Neural crest cell (in vitro differentiated cells): Measurements from ENCODE around the gene LMTK3. TPM values are rescaled to one million over a fixed set of nuclear protein-coding genes. Genes with fewer than 3 reads are reported as not detected.

Experiments
- DNase-seq: peaks from one replicate; pipeline ENCODE4 v3.0.0; 2021; ENCODE audit warnings: low read depth, mixed read lengths, low spot score
- H3K27ac Mint-ChIP-seq: one replicate; pipeline ENCODE4 v1.8.0; 2021; ENCODE audit warnings: mild to moderate bottlenecking, mixed read lengths; ENCODE audit not compliant: unreplicated experiment
- H3K27me3 Mint-ChIP-seq: 2 replicates; pipeline ENCODE4 v1.8.0; 2021; ENCODE audit warnings: low read depth, mild to moderate bottlenecking, mixed read lengths
- H3K36me3 Mint-ChIP-seq: 2 replicates; pipeline ENCODE4 v1.8.0; 2021; ENCODE audit warnings: low read depth, mild to moderate bottlenecking, mixed read lengths
- H3K4me1 Mint-ChIP-seq: 2 replicates; pipeline ENCODE4 v1.8.0; 2021; ENCODE audit warnings: mixed read lengths
- H3K4me3 Mint-ChIP-seq: one replicate; pipeline ENCODE4 v1.8.0; 2021; ENCODE audit warnings: mild to moderate bottlenecking, mixed read lengths
- H3K9me3 Mint-ChIP-seq: 2 replicates; pipeline ENCODE4 v1.8.0; 2021; ENCODE audit warnings: mixed read lengths
- total RNA-seq: library from RNA; stranded (reverse); gene quantifications from 2 replicates; pipeline ENCODE4 v1.2.1, GENCODE V29; 2021
- TF ChIP-seq, protein P1 (sequence below): fragments of 200-600 bp; sonication (generic); conservative IDR thresholded peaks from 2 replicates; pipeline ENCODE4 v1.5.0; 2021; ENCODE audit warnings: antibody characterized with exemption, mild to moderate bottlenecking

LMTK3 gene
- total RNA-seq, 1 donor from 2014 or later, result 3.1 TPM

- TF ChIP-seq, protein P1, sequence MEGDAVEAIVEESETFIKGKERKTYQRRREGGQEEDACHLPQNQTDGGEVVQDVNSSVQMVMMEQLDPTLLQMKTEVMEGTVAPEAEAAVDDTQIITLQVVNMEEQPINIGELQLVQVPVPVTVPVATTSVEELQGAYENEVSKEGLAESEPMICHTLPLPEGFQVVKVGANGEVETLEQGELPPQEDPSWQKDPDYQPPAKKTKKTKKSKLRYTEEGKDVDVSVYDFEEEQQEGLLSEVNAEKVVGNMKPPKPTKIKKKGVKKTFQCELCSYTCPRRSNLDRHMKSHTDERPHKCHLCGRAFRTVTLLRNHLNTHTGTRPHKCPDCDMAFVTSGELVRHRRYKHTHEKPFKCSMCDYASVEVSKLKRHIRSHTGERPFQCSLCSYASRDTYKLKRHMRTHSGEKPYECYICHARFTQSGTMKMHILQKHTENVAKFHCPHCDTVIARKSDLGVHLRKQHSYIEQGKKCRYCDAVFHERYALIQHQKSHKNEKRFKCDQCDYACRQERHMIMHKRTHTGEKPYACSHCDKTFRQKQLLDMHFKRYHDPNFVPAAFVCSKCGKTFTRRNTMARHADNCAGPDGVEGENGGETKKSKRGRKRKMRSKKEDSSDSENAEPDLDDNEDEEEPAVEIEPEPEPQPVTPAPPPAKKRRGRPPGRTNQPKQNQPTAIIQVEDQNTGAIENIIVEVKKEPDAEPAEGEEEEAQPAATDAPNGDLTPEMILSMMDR, result no peak
- H3K9me3 Mint-ChIP-seq, result peaks cover 3% of the 10 kb centered on the region
- H3K4me3 Mint-ChIP-seq, result no peak overlapping the region
- H3K36me3 Mint-ChIP-seq, result no peaks in the 10 kb centered on the region
- no peak for DNase-seq
- H3K4me1 Mint-ChIP-seq, result no peaks in the 10 kb centered on the region
- H3K27me3 Mint-ChIP-seq, result peaks cover 2% of the 10 kb centered on the region
- H3K27ac Mint-ChIP-seq, result no peak overlapping the region
These were observed 22.1 kb upstream of the LMTK3 start for GRCh38 chr19:48533770-48534169.

DNA sequence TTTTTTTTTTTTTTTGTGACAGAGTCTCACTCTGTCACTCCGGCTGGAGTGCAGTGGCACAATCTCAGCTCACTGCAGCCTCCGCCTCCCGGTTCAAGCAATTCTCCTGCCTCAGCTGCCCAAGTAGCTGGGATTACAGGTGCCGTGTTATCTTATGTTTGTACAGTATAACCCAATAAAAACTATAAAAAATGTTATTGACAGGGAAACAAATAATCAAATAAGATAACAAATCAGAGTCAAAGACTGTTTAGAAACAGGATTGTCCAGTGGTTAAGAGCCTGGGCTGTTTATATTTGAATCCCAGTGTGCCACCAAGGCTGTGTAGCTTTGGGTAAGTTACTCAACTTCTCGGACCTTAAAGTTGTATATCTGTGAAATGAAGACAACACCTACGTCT, 19.1 kb upstream of the LMTK3 start:
- Mint-ChIP-seq H3K27me3 (peaks cover 2% of the 10 kb centered on the region), H3K9me3 (peaks cover 7% of the 10 kb centered on the region), H3K4me1 (no peaks in the 10 kb centered on the region), H3K27ac (no peak overlapping the region), H3K36me3 (no peaks in the 10 kb centered on the region), H3K4me3 (no peak overlapping the region)
- TF ChIP-seq, protein P1, result no peak
- DNase-seq, result no peak

- no peak overlapping the region for H3K4me3 Mint-ChIP-seq
- no peaks in the 10 kb centered on the region for H3K4me1 Mint-ChIP-seq
- H3K27ac Mint-ChIP-seq, result no peak overlapping the region
- H3K27me3 Mint-ChIP-seq, result peaks cover 2% of the 10 kb centered on the region
- DNase-seq, result no peak
- peaks cover 7% of the 10 kb centered on the region for H3K9me3 Mint-ChIP-seq
- TF ChIP-seq, protein P1, result no peak
- no peaks in the 10 kb centered on the region for H3K36me3 Mint-ChIP-seq
These were observed 18.6 kb upstream of the LMTK3 start for GRCh38 chr19:48530066-48530720.

DNA sequence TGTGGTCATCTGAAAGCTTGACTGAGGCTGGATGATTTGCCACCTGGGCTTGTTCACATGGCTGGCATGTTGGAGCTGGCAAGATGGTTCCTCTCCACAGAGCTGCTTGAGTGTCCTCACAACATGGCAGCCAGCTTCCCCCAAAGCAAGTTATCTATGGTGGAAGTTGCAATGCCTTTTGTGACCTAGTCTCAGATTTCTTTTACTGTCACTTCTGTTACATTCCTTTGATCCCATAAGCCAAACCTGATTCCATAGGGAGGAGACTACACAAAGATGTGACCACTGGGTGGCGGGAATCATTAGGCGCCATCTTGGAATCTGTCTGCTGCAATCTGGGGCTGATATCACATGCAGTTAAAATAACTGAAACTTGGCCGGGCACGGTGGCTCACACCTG, 17.5 kb upstream of the LMTK3 start:
- no peak for DNase-seq
- Mint-ChIP-seq H3K4me3 (no peak overlapping the region), H3K27ac (no peak overlapping the region), H3K36me3 (no peaks in the 10 kb centered on the region), H3K27me3 (peaks cover 4% of the 10 kb centered on the region), H3K9me3 (peaks cover 7% of the 10 kb centered on the region), H3K4me1 (no peaks in the 10 kb centered on the region)
- TF ChIP-seq, protein P1, result no peak

DNA sequence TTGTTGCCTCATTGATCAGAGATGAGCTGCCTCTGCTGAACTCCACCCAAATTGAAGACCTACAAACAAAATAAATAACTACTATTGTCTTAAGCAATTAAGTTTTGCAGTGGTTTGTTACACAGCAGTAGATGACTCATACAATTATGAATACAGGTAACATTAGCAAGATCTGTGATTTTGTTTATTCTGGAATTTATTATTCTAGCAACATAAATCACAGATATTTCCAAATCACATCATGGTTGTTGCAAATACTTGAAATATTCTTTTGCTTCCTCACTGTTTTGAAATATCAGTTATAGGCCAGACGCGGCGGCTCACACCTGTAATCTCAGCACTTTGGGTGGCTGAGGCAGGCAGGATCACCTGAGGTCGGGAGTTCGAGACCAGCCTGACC, 13.1 kb upstream of the LMTK3 start:
- Mint-ChIP-seq H3K36me3 (no peaks in the 10 kb centered on the region), H3K27ac (no peak overlapping the region), H3K4me3 (no peak overlapping the region), H3K27me3 (peaks cover 5% of the 10 kb centered on the region), H3K4me1 (no peaks in the 10 kb centered on the region), H3K9me3 (peaks cover 7% of the 10 kb centered on the region)
- DNase-seq, result no peak
- TF ChIP-seq, protein P1, result no peak
